Liver (tissue), 9 donors: ENCODE data around the gene MYLIP. TPM values are rescaled to one million over a fixed set of nuclear protein-coding genes. Genes with fewer than 3 reads are reported as not detected.

Experiments
- DNase-seq: peaks from one replicate; pipeline ENCODE4 v3.0.0-alpha.2; 2017; ENCODE audit warnings: low spot score
- H3K27ac ChIP-seq, 2 donors: one replicate each; pipeline ENCODE4 v1.7.0; 2013; ENCODE audit warnings: inconsistent platforms in 2 of 2, low read length in 2 of 2, control low read depth in 1 of 2, low read depth in 1 of 2, mild to moderate bottlenecking in 1 of 2
- H3K27me3 ChIP-seq, 4 donors: one replicate each; pipeline versions ENCODE4 v1.6.1 to v1.7.0; 2013; ENCODE audit warnings: low read length in 3 of 4, inconsistent platforms in 1 of 4, mild to moderate bottlenecking in 1 of 4, moderate library complexity in 1 of 4; ENCODE audit not compliant: control insufficient read depth in 4 of 4, insufficient read depth in 4 of 4
- H3K36me3 ChIP-seq, 4 donors: one replicate each; pipeline versions ENCODE4 v1.6.1 to v1.7.0; 2013; ENCODE audit warnings: low read length in 3 of 4, mild to moderate bottlenecking in 3 of 4, low read depth in 1 of 4, moderate library complexity in 1 of 4; ENCODE audit not compliant: control insufficient read depth in 4 of 4, insufficient read depth in 3 of 4
- H3K4me1 ChIP-seq, 4 donors: one replicate each; pipeline versions ENCODE4 v1.6.1 to v1.7.0; 2013; ENCODE audit warnings: low read length in 3 of 4, mild to moderate bottlenecking in 3 of 4, moderate library complexity in 1 of 4; ENCODE audit not compliant: control insufficient read depth in 4 of 4, insufficient read depth in 4 of 4
- H3K4me3 ChIP-seq, 3 donors: one replicate each; pipeline versions ENCODE4 v1.6.1 to v1.7.0; 2013; ENCODE audit warnings: low read length in 3 of 3, control low read depth in 1 of 3, low read depth in 1 of 3, mild to moderate bottlenecking in 1 of 3
- H3K9ac ChIP-seq, 2 donors: one replicate each; pipeline ENCODE4 v1.7.0; 2013; ENCODE audit warnings: low read length in 2 of 2, mild to moderate bottlenecking in 2 of 2, moderate library complexity in 2 of 2, control low read depth in 1 of 2, low read depth in 1 of 2
- H3K9me3 ChIP-seq, 4 donors: one replicate each; pipeline versions ENCODE4 v1.6.1 to v1.7.0; 2013; ENCODE audit warnings: low read length in 3 of 4; ENCODE audit not compliant: control insufficient read depth in 4 of 4
- FOXA1 ChIP-seq: IDR thresholded peaks from 2 replicates; pipeline ENCODE4 v1.6.1; 2016; ENCODE audit warnings: antibody characterized with exemption
- FOXA2 ChIP-seq: IDR thresholded peaks from 2 replicates; pipeline ENCODE4 v1.6.1; 2016; ENCODE audit warnings: antibody characterized with exemption
- GABPA ChIP-seq, 2 donors: IDR thresholded peaks in 1 of 2; conservative IDR thresholded peaks in 1 of 2; 2 replicates each; pipeline ENCODE4 v1.6.1; 2016; ENCODE audit warnings: antibody characterized with exemption in 2 of 2, mild to moderate bottlenecking in 1 of 2, moderate library complexity in 1 of 2
- HNF4A ChIP-seq, 2 donors: conservative IDR thresholded peaks; 2 replicates each; pipeline ENCODE4 v1.6.1; 2016; ENCODE audit warnings: antibody characterized with exemption in 2 of 2, mild to moderate bottlenecking in 2 of 2
- HNF4G ChIP-seq: IDR thresholded peaks from 2 replicates; pipeline ENCODE4 v1.6.1; 2016; ENCODE audit warnings: antibody characterized with exemption
- RAD21 ChIP-seq, 2 donors: IDR thresholded peaks; 2 replicates each; pipeline ENCODE4 v1.6.1; 2016; ENCODE audit warnings: antibody characterized with exemption in 2 of 2, mild to moderate bottlenecking in 2 of 2
- TAF1 ChIP-seq: conservative IDR thresholded peaks from 2 replicates; pipeline ENCODE4 v1.6.1; 2016; ENCODE audit warnings: antibody characterized with exemption, mild to moderate bottlenecking
- WGBS: extraction: QIAGEN DNeasy Blood & Tissue Kit; methylation state at CpG from one replicate; pipeline ENCODE4 v1.1.7; 2013; 5-methylcytosine and 5-hydroxymethylcytosine counted together
- polyA plus RNA-seq, 2 donors: library from polyadenylated mRNA; stranded (reverse) in 1 of 2; unstranded in 1 of 2; fragments of 200-250 nt in 1 of 2; fragments of >200 nt in 1 of 2; fragmentation: Nextera tagmentation in 1 of 2; extraction: Ambion mirVana in 1 of 2; gene quantifications; one replicate each; pipeline versions ENCODE4 v1.2.1 to v1.2.3, GENCODE V29; 2013 to 2015
- total RNA-seq, 2 donors: library from RNA; depleted of rRNA; stranded (reverse); fragments of >200 nt; gene quantifications; one replicate each; pipeline ENCODE4 v1.2.3, GENCODE V29; 2014
- TF ChIP-seq, protein P1 (sequence below): IDR thresholded peaks from 2 replicates; pipeline ENCODE4 v1.6.1; 2016; ENCODE audit warnings: antibody characterized with exemption
- TF ChIP-seq, protein P2 (sequence below): IDR thresholded peaks from 2 replicates; pipeline ENCODE4 v1.6.1; 2016; ENCODE audit warnings: antibody characterized with exemption
- TF ChIP-seq, protein P3 (sequence below): IDR thresholded peaks from 2 replicates; pipeline ENCODE4 v1.6.1; 2016; ENCODE audit warnings: antibody characterized with exemption, mild to moderate bottlenecking
- TF ChIP-seq, protein P4 (sequence below): IDR thresholded peaks from 2 replicates; pipeline ENCODE4 v1.6.1; 2016; ENCODE audit warnings: antibody characterized with exemption
- TF ChIP-seq, protein P5 (sequence below): fragments of 150-350 bp; IDR thresholded peaks from 2 replicates; pipeline ENCODE4 v1.5.1; 2017; ENCODE audit warnings: improper control_type of control experiment, low read depth, low read length; ENCODE audit not compliant: missing input control
- donor health status: healthy.
- donor health status: healthy.
- donor health status: healthy.
- donor health status: healthy.
- donor health status: healthy.

MYLIP gene
- total and polyA plus RNA-seq, 4 donors, result 2.7 to 29.4 (median 4.4) TPM

DNA sequence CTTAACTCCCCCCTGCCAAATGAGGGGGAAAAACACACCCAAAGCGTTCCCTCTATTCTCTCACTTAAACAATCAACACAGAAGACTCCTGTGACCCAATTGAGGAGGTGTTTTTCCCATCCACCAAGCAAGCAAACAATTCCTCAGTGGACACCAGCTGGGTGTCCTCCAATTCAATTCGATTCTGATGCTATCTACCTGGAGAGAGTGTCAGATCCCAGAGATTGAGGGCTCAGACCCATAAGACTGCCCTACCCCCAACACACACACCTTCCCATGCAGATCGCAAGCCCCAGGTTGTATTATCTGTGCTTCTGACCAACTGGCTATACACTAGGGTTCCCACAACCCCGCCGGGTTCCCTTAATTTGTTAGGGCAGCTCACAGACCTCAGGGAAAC, 36.8 kb downstream of the MYLIP start:
- Histone ChIP-seq H3K9me3 (no peaks in the 10 kb centered on the region), H3K4me1 (no peaks in the 10 kb centered on the region), H3K9ac (no peak overlapping the region), H3K36me3 (no peaks in the 10 kb centered on the region), H3K27ac (no peak overlapping the region), H3K27me3 (peaks cover 0 to 6% (median 2%) of the 10 kb centered on the region in 4 donors), H3K4me3 (no peak overlapping the region)
- no peak for DNase-seq
- no peak for TF ChIP-seq RAD21 (IDR thresholded peaks at IDR 0.05)
- TF ChIP-seq, protein P1, sequence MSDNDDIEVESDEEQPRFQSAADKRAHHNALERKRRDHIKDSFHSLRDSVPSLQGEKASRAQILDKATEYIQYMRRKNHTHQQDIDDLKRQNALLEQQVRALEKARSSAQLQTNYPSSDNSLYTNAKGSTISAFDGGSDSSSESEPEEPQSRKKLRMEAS, result no peak
- TF ChIP-seq, protein P2, sequence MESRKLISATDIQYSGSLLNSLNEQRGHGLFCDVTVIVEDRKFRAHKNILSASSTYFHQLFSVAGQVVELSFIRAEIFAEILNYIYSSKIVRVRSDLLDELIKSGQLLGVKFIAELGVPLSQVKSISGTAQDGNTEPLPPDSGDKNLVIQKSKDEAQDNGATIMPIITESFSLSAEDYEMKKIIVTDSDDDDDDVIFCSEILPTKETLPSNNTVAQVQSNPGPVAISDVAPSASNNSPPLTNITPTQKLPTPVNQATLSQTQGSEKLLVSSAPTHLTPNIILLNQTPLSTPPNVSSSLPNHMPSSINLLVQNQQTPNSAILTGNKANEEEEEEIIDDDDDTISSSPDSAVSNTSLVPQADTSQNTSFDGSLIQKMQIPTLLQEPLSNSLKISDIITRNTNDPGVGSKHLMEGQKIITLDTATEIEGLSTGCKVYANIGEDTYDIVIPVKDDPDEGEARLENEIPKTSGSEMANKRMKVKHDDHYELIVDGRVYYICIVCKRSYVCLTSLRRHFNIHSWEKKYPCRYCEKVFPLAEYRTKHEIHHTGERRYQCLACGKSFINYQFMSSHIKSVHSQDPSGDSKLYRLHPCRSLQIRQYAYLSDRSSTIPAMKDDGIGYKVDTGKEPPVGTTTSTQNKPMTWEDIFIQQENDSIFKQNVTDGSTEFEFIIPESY, result no peak
- TF ChIP-seq, protein P3, sequence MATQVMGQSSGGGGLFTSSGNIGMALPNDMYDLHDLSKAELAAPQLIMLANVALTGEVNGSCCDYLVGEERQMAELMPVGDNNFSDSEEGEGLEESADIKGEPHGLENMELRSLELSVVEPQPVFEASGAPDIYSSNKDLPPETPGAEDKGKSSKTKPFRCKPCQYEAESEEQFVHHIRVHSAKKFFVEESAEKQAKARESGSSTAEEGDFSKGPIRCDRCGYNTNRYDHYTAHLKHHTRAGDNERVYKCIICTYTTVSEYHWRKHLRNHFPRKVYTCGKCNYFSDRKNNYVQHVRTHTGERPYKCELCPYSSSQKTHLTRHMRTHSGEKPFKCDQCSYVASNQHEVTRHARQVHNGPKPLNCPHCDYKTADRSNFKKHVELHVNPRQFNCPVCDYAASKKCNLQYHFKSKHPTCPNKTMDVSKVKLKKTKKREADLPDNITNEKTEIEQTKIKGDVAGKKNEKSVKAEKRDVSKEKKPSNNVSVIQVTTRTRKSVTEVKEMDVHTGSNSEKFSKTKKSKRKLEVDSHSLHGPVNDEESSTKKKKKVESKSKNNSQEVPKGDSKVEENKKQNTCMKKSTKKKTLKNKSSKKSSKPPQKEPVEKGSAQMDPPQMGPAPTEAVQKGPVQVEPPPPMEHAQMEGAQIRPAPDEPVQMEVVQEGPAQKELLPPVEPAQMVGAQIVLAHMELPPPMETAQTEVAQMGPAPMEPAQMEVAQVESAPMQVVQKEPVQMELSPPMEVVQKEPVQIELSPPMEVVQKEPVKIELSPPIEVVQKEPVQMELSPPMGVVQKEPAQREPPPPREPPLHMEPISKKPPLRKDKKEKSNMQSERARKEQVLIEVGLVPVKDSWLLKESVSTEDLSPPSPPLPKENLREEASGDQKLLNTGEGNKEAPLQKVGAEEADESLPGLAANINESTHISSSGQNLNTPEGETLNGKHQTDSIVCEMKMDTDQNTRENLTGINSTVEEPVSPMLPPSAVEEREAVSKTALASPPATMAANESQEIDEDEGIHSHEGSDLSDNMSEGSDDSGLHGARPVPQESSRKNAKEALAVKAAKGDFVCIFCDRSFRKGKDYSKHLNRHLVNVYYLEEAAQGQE, result no peak
- no peak for TF ChIP-seq FOXA1
- TF ChIP-seq TAF1, result no peak
- TF ChIP-seq GABPA (IDR thresholded peaks at IDR 0.05 in 1 of 2, conservative IDR thresholded peaks at IDR 0.05 in 1 of 2), result no peak
- TF ChIP-seq, protein P4, sequence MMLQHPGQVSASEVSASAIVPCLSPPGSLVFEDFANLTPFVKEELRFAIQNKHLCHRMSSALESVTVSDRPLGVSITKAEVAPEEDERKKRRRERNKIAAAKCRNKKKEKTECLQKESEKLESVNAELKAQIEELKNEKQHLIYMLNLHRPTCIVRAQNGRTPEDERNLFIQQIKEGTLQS, result no peak
- TF ChIP-seq FOXA2, result no peak
- TF ChIP-seq, protein P5, sequence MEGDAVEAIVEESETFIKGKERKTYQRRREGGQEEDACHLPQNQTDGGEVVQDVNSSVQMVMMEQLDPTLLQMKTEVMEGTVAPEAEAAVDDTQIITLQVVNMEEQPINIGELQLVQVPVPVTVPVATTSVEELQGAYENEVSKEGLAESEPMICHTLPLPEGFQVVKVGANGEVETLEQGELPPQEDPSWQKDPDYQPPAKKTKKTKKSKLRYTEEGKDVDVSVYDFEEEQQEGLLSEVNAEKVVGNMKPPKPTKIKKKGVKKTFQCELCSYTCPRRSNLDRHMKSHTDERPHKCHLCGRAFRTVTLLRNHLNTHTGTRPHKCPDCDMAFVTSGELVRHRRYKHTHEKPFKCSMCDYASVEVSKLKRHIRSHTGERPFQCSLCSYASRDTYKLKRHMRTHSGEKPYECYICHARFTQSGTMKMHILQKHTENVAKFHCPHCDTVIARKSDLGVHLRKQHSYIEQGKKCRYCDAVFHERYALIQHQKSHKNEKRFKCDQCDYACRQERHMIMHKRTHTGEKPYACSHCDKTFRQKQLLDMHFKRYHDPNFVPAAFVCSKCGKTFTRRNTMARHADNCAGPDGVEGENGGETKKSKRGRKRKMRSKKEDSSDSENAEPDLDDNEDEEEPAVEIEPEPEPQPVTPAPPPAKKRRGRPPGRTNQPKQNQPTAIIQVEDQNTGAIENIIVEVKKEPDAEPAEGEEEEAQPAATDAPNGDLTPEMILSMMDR, result no peak
- 65% methylated on average over 5 of the region's 5 CpGs for WGBS

DNA sequence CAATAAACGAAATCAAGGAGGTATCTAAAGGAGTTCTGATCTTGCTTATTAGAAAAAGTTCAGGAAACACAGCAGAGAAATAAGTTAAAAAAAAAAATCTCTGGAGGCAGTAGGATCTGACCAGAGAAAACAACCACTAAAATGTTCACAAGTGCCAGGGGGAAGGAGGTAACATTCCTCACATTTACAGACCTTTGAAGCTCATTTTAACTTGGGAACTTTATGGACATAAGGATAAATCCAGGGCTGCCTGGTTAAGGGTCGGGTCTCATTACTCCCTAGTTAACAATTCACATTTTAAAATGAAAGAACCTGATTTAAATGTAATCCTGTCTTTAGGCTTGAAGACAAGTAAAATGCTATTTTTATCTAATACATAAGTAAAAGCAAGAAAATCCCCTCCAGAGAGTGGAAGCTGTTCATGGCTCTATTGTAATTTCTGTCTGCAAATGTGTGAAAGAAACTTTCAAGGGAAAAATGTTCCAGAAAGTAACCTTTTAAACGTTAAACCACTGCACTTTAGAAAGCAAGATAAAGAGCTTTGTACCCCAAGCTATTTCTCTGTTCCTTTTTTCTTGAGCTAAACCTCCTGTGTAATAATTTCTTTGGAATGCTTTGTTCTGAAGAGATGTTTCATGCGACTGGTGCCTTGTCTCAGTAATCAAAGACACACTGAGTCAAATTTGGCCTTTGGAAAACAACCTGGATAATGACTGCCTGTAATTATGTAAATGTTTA, 38.2 kb downstream of the MYLIP start:
- Histone ChIP-seq H3K9me3 (no peaks in the 10 kb centered on the region), H3K36me3 (no peaks in the 10 kb centered on the region), H3K9ac (no peak overlapping the region), H3K27ac (no peak overlapping the region), H3K27me3 (peaks cover 0 to 6% (median 2%) of the 10 kb centered on the region in 4 donors), H3K4me3 (no peak overlapping the region), H3K4me1 (no peaks in the 10 kb centered on the region)
- WGBS, result 49% methylated on average over 4 of the region's 4 CpGs
- DNase-seq, result no peak
- TF ChIP-seq HNF4G, result no peak
- TF ChIP-seq, protein P3, result no peak
- TF ChIP-seq HNF4A (conservative IDR thresholded peaks at IDR 0.05), result no peak
- no peak for TF ChIP-seq FOXA2
